OCI-LY3 (cell line): Measurements from ENCODE around the gene STAT5A.

Experiments used
- CTCF ChIP-seq: fragments of 200-600, 300-600 bp; sonication (generic); IDR thresholded peaks from 2 replicates; pipeline ENCODE4 v1.5.1; 2014; ENCODE audit warnings: antibody characterized with exemption, low read length, low read depth
- EZH2phosphoT487 ChIP-seq: fragments of 200-600 bp; shearing (Covaris generic); IDR thresholded peaks from 2 replicates; pipeline ENCODE4 v1.6.1; 2018; ENCODE audit warnings: antibody characterized with exemption, mixed run types, low read depth

GRCh38 chr17:42341568-42341967, 53.3 kb downstream of the STAT5A start:
- TF ChIP-seq CTCF: no peak
- TF ChIP-seq EZH2phosphoT487: no peak
